Transverse colon (tissue), 4 donors: ENCODE measurements around the gene DHRS12.
A peak's percentile ranks its signal among the peaks of the same experiment; 100 is the strongest.

Experiments
- EP300 ChIP-seq: sonication (generic); formaldehyde crosslinking; IDR thresholded peaks from one replicate; pipeline ENCODE4 v1.6.1; 2017; ENCODE audit warnings: antibody characterized with exemption, low read depth
- POLR2A ChIP-seq: fragments of 450-650 bp; IDR thresholded peaks from one replicate; pipeline ENCODE4 v1.6.1; 2016; ENCODE audit warnings: antibody characterized with exemption, mild to moderate bottlenecking, moderate library complexity
- POLR2AphosphoS5 ChIP-seq, 3 donors: sonication (generic); formaldehyde crosslinking; IDR thresholded peaks; one replicate each; pipeline ENCODE4 v1.6.1; 2016; ENCODE audit warnings: antibody characterized with exemption in 3 of 3
- TF ChIP-seq, protein P1 (sequence below), 5 experiments: fragments of 200-600 bp in 3 of 5; fragments of 450-650 bp in 2 of 5; sonication (generic) in 3 of 5; IDR thresholded peaks; 1 replicate in 2 of 5; 2 replicates in 3 of 5; pipeline ENCODE4 v1.5.1; 2016 to 2017; ENCODE audit warnings: antibody characterized with exemption in 5 of 5, inconsistent platforms in 3 of 5, mild to moderate bottlenecking in 2 of 5, moderate library complexity in 1 of 5

DNA sequence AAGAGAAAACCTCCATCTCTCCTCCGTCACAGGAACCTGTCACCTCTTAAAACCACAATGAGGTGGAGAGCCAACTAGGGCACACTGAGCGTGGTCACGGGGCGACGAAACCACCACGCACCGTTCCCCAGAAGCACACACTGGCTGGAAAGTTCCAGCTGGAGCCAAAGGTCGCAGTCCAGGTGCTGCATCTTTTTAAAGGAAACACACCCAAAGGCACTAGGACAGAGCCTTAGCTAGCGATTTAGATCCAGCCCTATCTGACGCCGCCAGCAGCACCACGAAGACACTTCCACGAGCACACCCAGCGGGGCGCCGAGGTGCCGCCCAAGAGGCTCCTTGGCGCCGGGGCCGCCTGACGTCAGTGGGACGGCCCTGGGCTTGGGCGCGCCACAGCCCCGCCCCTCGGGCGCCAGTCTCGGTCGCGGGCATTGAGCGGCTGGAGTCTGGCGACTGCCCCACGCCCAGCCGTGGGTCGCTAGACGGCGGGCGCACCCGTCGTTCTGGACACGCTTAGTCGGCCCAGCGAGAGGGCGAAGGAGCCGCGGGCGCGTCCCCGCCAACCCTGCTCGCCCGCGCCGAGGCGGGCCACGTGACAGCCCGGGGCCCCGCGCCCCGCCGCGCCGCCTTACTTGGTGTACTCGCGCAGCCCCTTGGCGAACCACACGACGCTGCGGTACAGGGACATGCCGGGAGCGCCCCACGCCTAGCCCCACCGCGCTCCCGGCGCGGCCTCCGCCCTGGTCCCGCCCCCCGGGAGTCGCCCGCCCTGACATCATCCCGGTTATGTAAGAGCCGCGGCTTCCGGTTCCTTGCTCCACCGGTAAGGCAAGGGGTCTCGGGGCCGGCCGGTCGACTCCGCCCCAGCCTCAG lies at the start of gene DHRS12:
- TF ChIP-seq, protein P1, sequence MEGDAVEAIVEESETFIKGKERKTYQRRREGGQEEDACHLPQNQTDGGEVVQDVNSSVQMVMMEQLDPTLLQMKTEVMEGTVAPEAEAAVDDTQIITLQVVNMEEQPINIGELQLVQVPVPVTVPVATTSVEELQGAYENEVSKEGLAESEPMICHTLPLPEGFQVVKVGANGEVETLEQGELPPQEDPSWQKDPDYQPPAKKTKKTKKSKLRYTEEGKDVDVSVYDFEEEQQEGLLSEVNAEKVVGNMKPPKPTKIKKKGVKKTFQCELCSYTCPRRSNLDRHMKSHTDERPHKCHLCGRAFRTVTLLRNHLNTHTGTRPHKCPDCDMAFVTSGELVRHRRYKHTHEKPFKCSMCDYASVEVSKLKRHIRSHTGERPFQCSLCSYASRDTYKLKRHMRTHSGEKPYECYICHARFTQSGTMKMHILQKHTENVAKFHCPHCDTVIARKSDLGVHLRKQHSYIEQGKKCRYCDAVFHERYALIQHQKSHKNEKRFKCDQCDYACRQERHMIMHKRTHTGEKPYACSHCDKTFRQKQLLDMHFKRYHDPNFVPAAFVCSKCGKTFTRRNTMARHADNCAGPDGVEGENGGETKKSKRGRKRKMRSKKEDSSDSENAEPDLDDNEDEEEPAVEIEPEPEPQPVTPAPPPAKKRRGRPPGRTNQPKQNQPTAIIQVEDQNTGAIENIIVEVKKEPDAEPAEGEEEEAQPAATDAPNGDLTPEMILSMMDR (IDR thresholded peaks at IDR 0.05): no peak
- TF ChIP-seq POLR2A (peak; percentile 88), EP300 (peak; percentile 53), POLR2AphosphoS5 (IDR thresholded peaks at IDR 0.05) (peak; percentile 81 to 87 (median 83))
